Naive B cell (primary cell): ENCODE data around the gene PRKD1. TPM values are rescaled to one million over a fixed set of nuclear protein-coding genes. Genes with fewer than 3 reads are reported as not detected.

Experiments
- ATAC-seq, 2 donors: fragments of 150-1000 bp; cut with Tn5 transposase; 2 replicates each; pipeline ENCODE4 v1.10.0; 2021; ENCODE audit warnings: low read depth in 2 of 2, mild to moderate bottlenecking in 2 of 2, moderate library complexity in 2 of 2
- DNase-seq: peaks from one replicate; pipeline ENCODE4 v3.0.0; 2022
- H3K27ac Mint-ChIP-seq, 6 donors: one replicate each; pipeline ENCODE4 v1.8.0; 2020 to 2022; ENCODE audit warnings: mild to moderate bottlenecking in 6 of 6, mixed read lengths in 6 of 6, moderate library complexity in 5 of 6, inconsistent platforms in 2 of 6
- H3K27me3 Mint-ChIP-seq, 3 donors: one replicate each; pipeline ENCODE4 v1.8.0; 2021 to 2022; ENCODE audit warnings: mixed read lengths in 3 of 3, mild to moderate bottlenecking in 1 of 3
- H3K36me3 Mint-ChIP-seq, 2 donors: one replicate each; pipeline ENCODE4 v1.8.0; 2020 to 2022; ENCODE audit warnings: mixed read lengths in 2 of 2, inconsistent platforms in 1 of 2, mild to moderate bottlenecking in 1 of 2
- H3K4me1 Mint-ChIP-seq, 3 donors: one replicate each; pipeline ENCODE4 v1.8.0; 2020 to 2022; ENCODE audit warnings: mixed read lengths in 3 of 3, inconsistent platforms in 1 of 3, mild to moderate bottlenecking in 1 of 3, moderate library complexity in 1 of 3
- H3K4me3 Mint-ChIP-seq, 8 donors: one replicate each; pipeline ENCODE4 v1.8.0; 2020 to 2022; ENCODE audit warnings: mild to moderate bottlenecking in 8 of 8, mixed read lengths in 8 of 8, moderate library complexity in 8 of 8, inconsistent platforms in 2 of 8
- H3K9me3 Mint-ChIP-seq, 7 donors: one replicate each; pipeline ENCODE4 v1.8.0; 2020 to 2022; ENCODE audit warnings: mixed read lengths in 7 of 7, mild to moderate bottlenecking in 5 of 7, inconsistent platforms in 2 of 7, moderate library complexity in 1 of 7
- polyA plus RNA-seq, 6 donors: library from polyadenylated mRNA; unstranded; fragments of 300-500 nt; fragmentation: Illumina TruSeq; gene quantifications; one replicate each; pipeline ENCODE4 v1.2.3, GENCODE V29; 2021; ENCODE audit warnings: low read depth in 6 of 6

The PRKD1 gene
- polyA plus RNA-seq, 6 donors from 2014 or later = 0.29 to 0.95 (median 0.58) TPM; not detected in 2

- DNase-seq (no peak), ATAC-seq (no peak)
- H3K27me3 Mint-ChIP-seq = no peaks in the 10 kb centered on the region
- peaks cover 12 to 56% (median 24%) of the 10 kb centered on the region in 7 donors for H3K9me3 Mint-ChIP-seq
- H3K4me1 Mint-ChIP-seq = no peaks in the 10 kb centered on the region
- no peak overlapping the region for H3K27ac Mint-ChIP-seq
- peaks cover 4 to 7% of the 10 kb centered on the region in 2 donors for H3K36me3 Mint-ChIP-seq
- H3K4me3 Mint-ChIP-seq = no peak overlapping the region
These were observed 278.5 kb downstream of the PRKD1 start for GRCh38 chr14:29649170-29649569.

GRCh38 chr14:29648045-29648444 is 279.6 kb downstream of the PRKD1 start:
- Mint-ChIP-seq H3K9me3 (peaks cover 12 to 56% (median 24%) of the 10 kb centered on the region in 7 donors), H3K27me3 (no peaks in the 10 kb centered on the region), H3K4me1 (no peaks in the 10 kb centered on the region), H3K4me3 (no peak overlapping the region), H3K27ac (no peak overlapping the region), H3K36me3 (peaks cover 4 to 7% of the 10 kb centered on the region in 2 donors)
- no peak for DNase-seq
- ATAC-seq = no peak

GRCh38 chr14:29645117-29645516 is 282.5 kb downstream of the PRKD1 start:
- Mint-ChIP-seq H3K9me3 (peaks cover 10 to 47% (median 24%) of the 10 kb centered on the region in 7 donors), H3K4me3 (no peak overlapping the region), H3K27ac (no peak overlapping the region), H3K27me3 (no peaks in the 10 kb centered on the region), H3K36me3 (peaks cover 4 to 7% of the 10 kb centered on the region in 2 donors), H3K4me1 (no peaks in the 10 kb centered on the region)
- ATAC-seq (no peak), DNase-seq (no peak)

- H3K27me3 Mint-ChIP-seq = no peaks in the 10 kb centered on the region
- peaks cover 3 to 33% (median 16%) of the 10 kb centered on the region in 7 donors for H3K9me3 Mint-ChIP-seq
- DNase-seq (no peak), ATAC-seq (no peak)
- H3K27ac Mint-ChIP-seq = no peak overlapping the region
- peaks cover 4 to 7% of the 10 kb centered on the region in 2 donors for H3K36me3 Mint-ChIP-seq
- H3K4me3 Mint-ChIP-seq = no peak overlapping the region
- no peaks in the 10 kb centered on the region for H3K4me1 Mint-ChIP-seq
These were observed 284.0 kb downstream of the PRKD1 start for GRCh38 chr14:29643433-29644211.

- Mint-ChIP-seq H3K27ac (no peak overlapping the region), H3K27me3 (no peaks in the 10 kb centered on the region), H3K9me3 (peaks cover 0 to 5% (median 3%) of the 10 kb centered on the region in 7 donors), H3K36me3 (no peaks in the 10 kb centered on the region), H3K4me1 (no peaks in the 10 kb centered on the region), H3K4me3 (no peak overlapping the region)
- ATAC-seq (no peak), DNase-seq (no peak)
These were observed 290.2 kb downstream of the PRKD1 start for GRCh38 chr14:29637411-29637810.

GRCh38 chr14:29636870-29637269 is 290.8 kb downstream of the PRKD1 start:
- Mint-ChIP-seq H3K36me3 (no peaks in the 10 kb centered on the region), H3K4me3 (no peak overlapping the region), H3K27ac (no peak overlapping the region), H3K4me1 (no peaks in the 10 kb centered on the region), H3K9me3 (peaks cover 0 to 6% (median 3%) of the 10 kb centered on the region in 7 donors), H3K27me3 (no peaks in the 10 kb centered on the region)
- no peak for ATAC-seq
- DNase-seq = no peak

- H3K27me3 Mint-ChIP-seq = no peaks in the 10 kb centered on the region
- no peak for DNase-seq
- H3K27ac Mint-ChIP-seq = no peak overlapping the region
- H3K9me3 Mint-ChIP-seq = peaks cover 0 to 6% (median 2%) of the 10 kb centered on the region in 7 donors
- no peak for ATAC-seq
- no peak overlapping the region for H3K4me3 Mint-ChIP-seq
- no peaks in the 10 kb centered on the region for H3K4me1 Mint-ChIP-seq
- no peaks in the 10 kb centered on the region for H3K36me3 Mint-ChIP-seq
These were observed 297.0 kb downstream of the PRKD1 start for GRCh38 chr14:29630566-29631160.

- H3K27ac Mint-ChIP-seq = no peak overlapping the region
- H3K27me3 Mint-ChIP-seq = no peaks in the 10 kb centered on the region
- no peaks in the 10 kb centered on the region for H3K36me3 Mint-ChIP-seq
- H3K4me3 Mint-ChIP-seq = no peak overlapping the region
- H3K4me1 Mint-ChIP-seq = no peaks in the 10 kb centered on the region
- H3K9me3 Mint-ChIP-seq = peaks cover 0 to 6% (median 3%) of the 10 kb centered on the region in 7 donors
- ATAC-seq (no peak), DNase-seq (no peak)
These were observed 297.8 kb downstream of the PRKD1 start for GRCh38 chr14:29629839-29630238.

GRCh38 chr14:29627137-29627536 is 300.5 kb downstream of the PRKD1 start:
- H3K27me3 Mint-ChIP-seq = no peaks in the 10 kb centered on the region
- DNase-seq = no peak

GRCh38 chr14:29618323-29619067 is 309.2 kb downstream of the PRKD1 start:
- Mint-ChIP-seq H3K4me1 (no peaks in the 10 kb centered on the region), H3K27me3 (no peaks in the 10 kb centered on the region), H3K4me3 (no peak overlapping the region), H3K36me3 (no peaks in the 10 kb centered on the region), H3K9me3 (peaks cover 1 to 24% (median 6%) of the 10 kb centered on the region in 7 donors), H3K27ac (no peak overlapping the region)
- ATAC-seq = no peak
- DNase-seq = no peak

More at GRCh38 chr14:29627137-29627536, 300.5 kb downstream of the PRKD1 start:
- Mint-ChIP-seq H3K4me3 (no peak overlapping the region), H3K36me3 (no peaks in the 10 kb centered on the region), H3K9me3 (peaks cover 0 to 4% (median 0%) of the 10 kb centered on the region in 7 donors), H3K4me1 (no peaks in the 10 kb centered on the region), H3K27ac (peak overlapping the region in 1 of 6 donors; percentile 16)
- no peak for ATAC-seq

- H3K36me3 Mint-ChIP-seq = no peaks in the 10 kb centered on the region
- H3K27me3 Mint-ChIP-seq = no peaks in the 10 kb centered on the region
- no peak overlapping the region for H3K4me3 Mint-ChIP-seq
- DNase-seq (no peak), ATAC-seq (no peak)
- no peaks in the 10 kb centered on the region for H3K4me1 Mint-ChIP-seq
- peaks cover 0 to 22% (median 6%) of the 10 kb centered on the region in 7 donors for H3K9me3 Mint-ChIP-seq
- no peak overlapping the region for H3K27ac Mint-ChIP-seq
These were observed 310.7 kb downstream of the PRKD1 start for GRCh38 chr14:29616922-29617321.

GRCh38 chr14:29608861-29609260 is 318.8 kb downstream of the PRKD1 start:
- H3K27ac Mint-ChIP-seq = no peak overlapping the region
- no peak for DNase-seq
- H3K36me3 Mint-ChIP-seq = no peaks in the 10 kb centered on the region
- no peak for ATAC-seq
- H3K4me1 Mint-ChIP-seq = no peaks in the 10 kb centered on the region
- no peak overlapping the region for H3K4me3 Mint-ChIP-seq
- peaks cover 0 to 11% (median 4%) of the 10 kb centered on the region in 7 donors for H3K9me3 Mint-ChIP-seq
- no peaks in the 10 kb centered on the region for H3K27me3 Mint-ChIP-seq

- ATAC-seq (no peak), DNase-seq (no peak)
- Mint-ChIP-seq H3K36me3 (no peaks in the 10 kb centered on the region), H3K4me3 (no peak overlapping the region), H3K4me1 (no peaks in the 10 kb centered on the region), H3K27ac (no peak overlapping the region), H3K9me3 (peaks cover 0 to 11% (median 4%) of the 10 kb centered on the region in 7 donors), H3K27me3 (no peaks in the 10 kb centered on the region)
These were observed 320.5 kb downstream of the PRKD1 start for GRCh38 chr14:29607169-29607568.
